Heart left ventricle (tissue), 16 donors: ENCODE measurements around the gene ATXN7L3. TPM values are rescaled to one million over a fixed set of nuclear protein-coding genes. Genes with fewer than 3 reads are reported as not detected.

Source experiments
- ATAC-seq, 4 donors: fragments of 200-7000 bp; cut with Tn5 transposase; one replicate each; pipeline ENCODE4 v1.9.1; 2020 to 2022; ENCODE audit warnings: moderate library complexity in 4 of 4, mild to moderate bottlenecking in 3 of 4, moderate number of reproducible peaks in 1 of 4
- DNase-seq, 5 donors: peaks; one replicate each; pipeline ENCODE4 v3.0.0-alpha.2; 2020
- H3K27ac ChIP-seq, 12 donors: fragments of 200-600 bp; sonication (generic) in 4 of 12; one replicate each; pipeline versions ENCODE4 v1.5.0 to v1.8.0; 2016 to 2022; ENCODE audit warnings: mild to moderate bottlenecking in 2 of 12
- H3K27me3 ChIP-seq, 9 donors: fragments of 200-600 bp; sonication (generic) in 2 of 9; one replicate each; pipeline versions ENCODE4 v1.5.1 to v1.8.0; 2016 to 2022; ENCODE audit warnings: mild to moderate bottlenecking in 3 of 9
- H3K36me3 ChIP-seq, 9 donors: fragments of 200-600 bp; sonication (generic) in 2 of 9; one replicate each; pipeline versions ENCODE4 v1.5.0 to v1.8.0; 2018 to 2022; ENCODE audit warnings: mild to moderate bottlenecking in 2 of 9
- H3K4me1 ChIP-seq, 12 donors: fragments of 200-600 bp; sonication (generic) in 4 of 12; one replicate each; pipeline versions ENCODE4 v1.5.0 to v1.8.0; 2016 to 2022; ENCODE audit warnings: mild to moderate bottlenecking in 3 of 12
- H3K4me3 ChIP-seq, 12 donors: fragments of 200-600 bp; sonication (generic) in 4 of 12; one replicate each; pipeline versions ENCODE4 v1.5.0 to v1.8.0; 2017 to 2022; ENCODE audit warnings: mild to moderate bottlenecking in 9 of 12, moderate library complexity in 4 of 12
- H3K9me3 ChIP-seq, 12 donors: fragments of 200-600 bp; sonication (generic) in 4 of 12; one replicate each; pipeline versions ENCODE4 v1.5.0 to v1.8.0; 2016 to 2022; ENCODE audit warnings: mild to moderate bottlenecking in 1 of 12
- POLR2A ChIP-seq, 2 donors: fragments of 450-650 bp; IDR thresholded peaks; one replicate each; pipeline ENCODE4 v1.6.1; 2017; ENCODE audit warnings: antibody characterized with exemption in 2 of 2, mild to moderate bottlenecking in 2 of 2, moderate library complexity in 2 of 2
- WGBS, 4 donors: extraction: QIAGEN DNeasy Blood & Tissue Kit in 2 of 4; methylation state at CpG; one replicate each; pipeline versions ENCODE4 v1.1.5 to v1.1.7; 2013 to 2018; 5-methylcytosine and 5-hydroxymethylcytosine counted together
- intact Hi-C, 10 donors: fragments of 100-400 bp; cut with DNase I; formaldehyde crosslinking; loops; one replicate each; pipeline versions ENCODE4 v1.11.1 to v1.14.2; 2022
- polyA plus RNA-seq, 2 donors: library from polyadenylated mRNA; stranded (reverse); fragments of 200-250 nt; gene quantifications; one replicate each; pipeline ENCODE4 v1.2.3, GENCODE V29; 2013
- total RNA-seq, 9 donors: library from RNA; depleted of rRNA in 2 of 9; stranded (reverse); fragments of >200 nt in 2 of 9; fragmentation: NEBNext Ultra II Directional in 3 of 9; extraction: Animal tissue kit (Norgen Biotek cat#: 25700) in 3 of 9; gene quantifications; one replicate each; pipeline versions ENCODE4 v1.1.0 to v1.2.4, GENCODE V29; 2016 to 2023
- TF ChIP-seq, protein P1 (sequence below), 12 donors: fragments of 200-600 bp; sonication (generic) in 4 of 12; IDR thresholded peaks; one replicate each; pipeline versions ENCODE4 v1.5.0 to v1.8.0; 2018 to 2022; ENCODE audit warnings: antibody characterized with exemption in 12 of 12, mild to moderate bottlenecking in 5 of 12
- donor health status: ischemic (EF 13 %, LVEDD 7.1; RV severe dilation, severe dysfunction).
- donor health status: healthy with polysubstance abuse.
- donor health status: DM: no; HTN: yes; CAD: no.
- donor health status: DM: no; HTN: no; CAD: no.
- donor health status: ischemic (EF 25% LVEDD 6.9; RV normal size, moderate dysfunction).
- donor health status: ischemic (EF 25% LVEDD 5.7; RV mildly dilated, moderate dysfunction).
- donor health status: healthy.
- donor health status: DM: yes; HTN: yes; CAD: no.
- donor health status: ischemic (EF 35%, LVEDD 5.7; RV mildly dilated, moderate dysfunction).
- donor health status: nonischemic (EF 11% LVEDD 7.7; RV severe dilation, severe dysfunction).
- donor health status: DM: yes; HTN: yes; CAD: no.
- donor health status: PGD.
- donor health status: ischemic (EF 29% LVEDD 5.4; RV normal size, mild dysfunction).
- donor health status: nonischemic (EF 23%, LVEDD 6.1; RV moderate dilation, normal function).

The ATXN7L3 gene
- total and polyA plus RNA-seq, 11 donors: 24.1 to 54.4 (median 35.3) TPM

DNA sequence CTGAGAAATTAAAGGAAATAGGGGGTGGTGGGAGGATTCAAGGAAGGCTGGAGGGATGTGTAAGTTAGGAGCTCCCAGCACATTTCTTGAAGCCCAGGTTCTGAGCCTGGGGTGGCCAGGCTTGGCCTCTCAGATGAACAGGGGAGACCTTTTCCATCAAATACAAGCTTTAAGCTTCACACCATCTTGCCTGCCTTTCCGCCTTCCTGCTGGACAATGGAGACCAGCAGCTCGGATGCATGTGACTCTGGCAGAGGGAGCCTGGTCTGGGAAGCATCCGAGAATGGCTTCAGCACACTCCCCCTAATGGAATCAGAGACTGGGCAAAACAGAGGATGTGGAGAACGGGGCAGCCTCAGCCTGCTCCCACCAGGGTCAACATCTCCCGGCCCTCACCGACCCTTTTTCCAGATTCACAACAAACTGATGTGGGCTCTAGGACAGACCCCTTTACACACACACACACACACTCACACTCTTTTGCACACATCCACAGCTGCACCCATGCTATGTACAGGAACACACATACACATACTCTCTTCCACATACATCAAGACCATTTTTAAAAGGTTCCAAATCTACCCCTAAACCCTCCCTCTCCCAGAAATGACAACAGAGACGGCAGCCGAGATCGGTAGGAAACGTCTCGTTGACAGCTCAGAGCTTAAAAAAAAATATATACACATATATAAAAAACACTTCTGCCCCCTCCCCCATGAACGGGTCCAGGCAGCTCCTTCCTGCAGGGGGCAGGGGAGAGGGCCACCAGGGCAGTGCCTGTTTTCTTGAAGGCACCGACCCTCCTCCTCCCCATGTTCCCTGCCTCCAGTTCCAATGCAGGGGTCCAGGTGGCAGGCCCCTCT is 6.5 kb upstream of the ATXN7L3 start:
- Histone ChIP-seq H3K36me3 (peaks cover 0 to 53% (median 46%) of the 10 kb centered on the region in 9 donors), H3K9me3 (no peaks in the 10 kb centered on the region), H3K27ac (no peak overlapping the region), H3K27me3 (no peaks in the 10 kb centered on the region), H3K4me3 (no peak overlapping the region), H3K4me1 (peaks cover 3 to 38% (median 12%) of the 10 kb centered on the region in 12 donors)
- ATAC-seq (no peak), DNase-seq (no peak)
- WGBS, 4 donors: 49 to 57% (median 53%) methylated on average over 12 to 13 of the region's 13 CpGs
- intact Hi-C loops: no loop called here
- no peak for TF ChIP-seq POLR2A (IDR thresholded peaks at IDR 0.05)
- TF ChIP-seq, protein P1, sequence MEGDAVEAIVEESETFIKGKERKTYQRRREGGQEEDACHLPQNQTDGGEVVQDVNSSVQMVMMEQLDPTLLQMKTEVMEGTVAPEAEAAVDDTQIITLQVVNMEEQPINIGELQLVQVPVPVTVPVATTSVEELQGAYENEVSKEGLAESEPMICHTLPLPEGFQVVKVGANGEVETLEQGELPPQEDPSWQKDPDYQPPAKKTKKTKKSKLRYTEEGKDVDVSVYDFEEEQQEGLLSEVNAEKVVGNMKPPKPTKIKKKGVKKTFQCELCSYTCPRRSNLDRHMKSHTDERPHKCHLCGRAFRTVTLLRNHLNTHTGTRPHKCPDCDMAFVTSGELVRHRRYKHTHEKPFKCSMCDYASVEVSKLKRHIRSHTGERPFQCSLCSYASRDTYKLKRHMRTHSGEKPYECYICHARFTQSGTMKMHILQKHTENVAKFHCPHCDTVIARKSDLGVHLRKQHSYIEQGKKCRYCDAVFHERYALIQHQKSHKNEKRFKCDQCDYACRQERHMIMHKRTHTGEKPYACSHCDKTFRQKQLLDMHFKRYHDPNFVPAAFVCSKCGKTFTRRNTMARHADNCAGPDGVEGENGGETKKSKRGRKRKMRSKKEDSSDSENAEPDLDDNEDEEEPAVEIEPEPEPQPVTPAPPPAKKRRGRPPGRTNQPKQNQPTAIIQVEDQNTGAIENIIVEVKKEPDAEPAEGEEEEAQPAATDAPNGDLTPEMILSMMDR (IDR thresholded peaks at IDR 0.05): peak in 1 of 12 donors; percentile 8

DNA sequence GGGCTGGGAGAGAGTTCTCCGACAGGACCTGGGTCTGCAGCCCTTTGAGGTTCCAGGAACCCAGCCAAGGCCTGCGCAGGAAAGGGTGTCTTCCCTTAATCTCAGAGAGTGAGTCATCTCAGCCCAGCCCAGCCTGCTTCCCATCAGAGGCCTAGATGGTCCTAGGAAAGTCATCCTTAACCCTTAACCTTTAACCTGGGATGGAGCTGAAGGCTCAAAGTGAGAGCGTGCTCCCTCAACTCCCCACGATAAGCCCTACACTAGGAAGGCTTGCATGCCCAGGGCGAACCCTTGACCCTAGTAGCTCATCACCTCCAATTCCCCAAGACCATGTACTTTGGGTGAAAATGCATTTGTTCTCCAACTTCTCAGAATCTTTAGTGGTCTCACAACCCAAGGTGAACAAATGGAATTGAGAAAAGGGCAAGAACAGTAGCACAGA is 4.8 kb upstream of the ATXN7L3 start:
- ATAC-seq (no peak), DNase-seq (peak in 2 of 5 donors; percentile 59 to 63)
- H3K36me3 ChIP-seq: peaks cover 0 to 35% (median 30%) of the 10 kb centered on the region in 9 donors
- H3K4me3 ChIP-seq: no peak overlapping the region
- peak overlapping the region in 2 of 12 donors; percentile 10 to 37 for H3K27ac ChIP-seq
- intact Hi-C loops: no loop called here
- TF ChIP-seq, protein P1 (IDR thresholded peaks at IDR 0.05): no peak
- no peak for TF ChIP-seq POLR2A (IDR thresholded peaks at IDR 0.05)
- H3K4me1 ChIP-seq: peaks cover 0 to 28% (median 6%) of the 10 kb centered on the region in 12 donors
- H3K9me3 ChIP-seq: no peaks in the 10 kb centered on the region
- WGBS, 4 donors: 52 to 65% (median 57%) methylated on average over 5 of the region's 5 CpGs
- no peaks in the 10 kb centered on the region for H3K27me3 ChIP-seq

DNA sequence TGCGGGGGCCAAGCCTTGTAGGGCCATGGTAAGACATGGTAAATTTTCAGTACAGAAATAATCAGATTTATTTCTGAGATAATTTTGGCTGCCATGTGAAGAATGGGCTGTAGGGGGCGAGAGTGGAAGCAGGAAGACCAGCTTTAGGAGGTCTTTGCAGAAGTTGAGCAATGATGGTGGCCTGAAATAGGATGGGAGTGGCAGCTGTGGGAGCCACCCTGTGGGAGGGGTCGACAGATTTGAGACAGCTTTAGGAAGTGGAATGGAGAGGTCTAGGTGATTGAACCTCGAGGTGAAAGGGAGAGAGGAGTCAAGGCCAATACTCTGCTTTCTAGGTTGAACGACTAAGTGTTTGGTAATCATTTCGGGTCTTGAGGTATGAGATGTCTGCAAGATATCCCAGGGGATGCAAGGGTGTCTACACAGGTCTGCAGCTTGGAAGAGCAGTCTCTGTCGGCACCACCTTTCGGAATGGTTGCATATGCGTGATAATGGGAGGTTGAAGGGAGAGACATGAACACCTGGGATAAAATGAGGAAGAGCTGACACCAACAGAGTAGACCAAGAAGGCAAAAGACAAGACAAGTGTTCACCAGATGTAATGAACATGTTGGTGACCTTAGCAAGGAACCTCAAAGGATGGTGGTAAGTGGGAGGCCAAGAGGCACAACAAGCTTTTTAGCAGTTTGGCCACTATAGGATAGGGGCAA is 4.2 kb upstream of the ATXN7L3 start:
- H3K4me1 ChIP-seq: peaks cover 0 to 26% (median 6%) of the 10 kb centered on the region in 12 donors
- peaks cover 0 to 30% (median 25%) of the 10 kb centered on the region in 9 donors for H3K36me3 ChIP-seq
- H3K27me3 ChIP-seq: no peaks in the 10 kb centered on the region
- no peaks in the 10 kb centered on the region for H3K9me3 ChIP-seq
- DNase-seq (no peak), ATAC-seq (no peak)
- H3K27ac ChIP-seq: peak overlapping the region in 1 of 12 donors; percentile 10
- TF ChIP-seq POLR2A (IDR thresholded peaks at IDR 0.05): no peak
- TF ChIP-seq, protein P1 (IDR thresholded peaks at IDR 0.05): peak; percentile 28 to 68 (median 56)
- intact Hi-C loops: no loop called here
- WGBS, 4 donors: 56 to 63% (median 61%) methylated on average over 9 of the region's 9 CpGs
- no peak overlapping the region for H3K4me3 ChIP-seq

GRCh38 chr17:44202756-44203155 is 3.1 kb upstream of the ATXN7L3 start:
- no peaks in the 10 kb centered on the region for H3K27me3 ChIP-seq
- intact Hi-C loops: no loop called here
- no peak for DNase-seq
- no peak overlapping the region for H3K4me3 ChIP-seq
- H3K36me3 ChIP-seq: peaks cover 0 to 18% (median 13%) of the 10 kb centered on the region in 9 donors
- WGBS, 4 donors: 89 to 92% (median 91%) methylated on average over 4 of the region's 4 CpGs
- H3K9me3 ChIP-seq: no peaks in the 10 kb centered on the region
- no peak overlapping the region for H3K27ac ChIP-seq
- H3K4me1 ChIP-seq: peaks cover 0 to 33% (median 14%) of the 10 kb centered on the region in 12 donors
- TF ChIP-seq POLR2A (IDR thresholded peaks at IDR 0.05): no peak
- TF ChIP-seq, protein P1 (IDR thresholded peaks at IDR 0.05): no peak
- no peak for ATAC-seq
